Body of pancreas (tissue), 4 donors: ENCODE results near the gene SOX8.

ENCODE experiments used
- CTCF ChIP-seq, 7 experiments: fragments of 450-650 bp in 4 of 7; fragments of 200-600 bp in 3 of 7; sonication (generic) in 3 of 7; IDR thresholded peaks; one replicate each; pipeline ENCODE4 v1.5.1; 2016 to 2019; ENCODE audit warnings: antibody characterized with exemption in 7 of 7
- POLR2A ChIP-seq, 3 donors: fragments of 450-650 bp; IDR thresholded peaks; one replicate each; pipeline ENCODE4 v1.6.1; 2016; ENCODE audit warnings: antibody characterized with exemption in 3 of 3, mild to moderate bottlenecking in 2 of 3

GRCh38 chr16:1034230-1035065 lies 52.9 kb downstream of the SOX8 start:
- TF ChIP-seq CTCF (IDR thresholded peaks at IDR 0.05) (no peak), POLR2A (IDR thresholded peaks at IDR 0.05) (no peak)
